PC-9 (cell line): ENCODE data around the gene SEC16A.

Experiments used
- CTCF ChIP-seq: fragments of 200-600 bp; sonication (generic); conservative IDR thresholded peaks from 2 replicates; pipeline ENCODE4 v1.6.1; 2017; ENCODE audit warnings: mixed run types, antibody characterized with exemption, mild to moderate bottlenecking, moderate library complexity
- EZH2 ChIP-seq: fragments of 200-600 bp; sonication (generic); IDR thresholded peaks from 2 replicates; pipeline ENCODE4 v1.8.0; 2017; ENCODE audit warnings: antibody characterized with exemption, low read depth

- TF ChIP-seq CTCF (no peak), EZH2 (no peak)
Measured at GRCh38 chr9:136516191-136516654, 33.4 kb upstream of the SEC16A start.
